Hindlimb muscle (tissue), 1 donor: ENCODE data around the gene NFATC2. TPM values are rescaled to one million over a fixed set of nuclear protein-coding genes. Genes with fewer than 3 reads are reported as not detected.
A peak's percentile ranks its signal among the peaks of the same experiment; 100 is the strongest.
"Not testable (repeated sequence)": the region's sequence is repeated elsewhere in the genome, so short reads cannot be mapped to it uniquely, and the experiment has no call there.

Experiments used
- DNase-seq: peaks from one replicate; pipeline ENCODE4 v3.0.0-alpha.2; 2013
- polyA plus RNA-seq: library from polyadenylated mRNA; unstranded; fragments of 120-200 nt; gene quantifications from one replicate; pipeline ENCODE4 v1.2.1, GENCODE V29; 2013; ENCODE audit not compliant: insufficient read length

NFATC2 gene
- polyA plus RNA-seq, 1 donor: 4.5 TPM

GRCh38 chr20:51469578-51470498 is 72.7 kb downstream of the NFATC2 start:
- DNase-seq: no peak

- no peak for DNase-seq
These were observed 73.5 kb downstream of the NFATC2 start for GRCh38 chr20:51469046-51469445.

GRCh38 chr20:51468636-51469035 is 73.9 kb downstream of the NFATC2 start:
- no peak for DNase-seq

- no peak for DNase-seq
These were observed 74.4 kb downstream of the NFATC2 start for GRCh38 chr20:51467956-51468626.

GRCh38 chr20:51463998-51464397 is 78.5 kb downstream of the NFATC2 start:
- DNase-seq: no peak

- DNase-seq: no peak
These were observed 79.0 kb downstream of the NFATC2 start for GRCh38 chr20:51463560-51463959.

GRCh38 chr20:51462566-51463276 is 79.8 kb downstream of the NFATC2 start:
- peak; percentile 82 for DNase-seq

GRCh38 chr20:51461846-51462245 is 80.7 kb downstream of the NFATC2 start:
- DNase-seq: not testable (repeated sequence)

- no peak for DNase-seq
These were observed 81.2 kb downstream of the NFATC2 start for GRCh38 chr20:51461306-51461705.

GRCh38 chr20:51460569-51461265 is 81.8 kb downstream of the NFATC2 start:
- DNase-seq: no peak

- no peak for DNase-seq
These were observed 82.4 kb downstream of the NFATC2 start for GRCh38 chr20:51460163-51460562.

- DNase-seq: no peak
These were observed 83.6 kb downstream of the NFATC2 start for GRCh38 chr20:51458751-51459439.

- no peak for DNase-seq
These were observed 85.0 kb downstream of the NFATC2 start for GRCh38 chr20:51457533-51457932.

GRCh38 chr20:51456511-51457509 is 85.7 kb downstream of the NFATC2 start:
- DNase-seq: peak; percentile 90

GRCh38 chr20:51454250-51454865 is 88.2 kb downstream of the NFATC2 start:
- DNase-seq: no peak

GRCh38 chr20:51452734-51453365 is 89.7 kb downstream of the NFATC2 start:
- no peak for DNase-seq

GRCh38 chr20:51452091-51452613 is 90.4 kb downstream of the NFATC2 start:
- no peak for DNase-seq

GRCh38 chr20:51451484-51451883 is 91.0 kb downstream of the NFATC2 start:
- no peak for DNase-seq

GRCh38 chr20:51450984-51451383 is 91.5 kb downstream of the NFATC2 start:
- no peak for DNase-seq
